A549 (cell line): Measurements from ENCODE around the gene RNASE7. TPM values are rescaled to one million over a fixed set of nuclear protein-coding genes. Genes with fewer than 3 reads are reported as not detected.

Source experiments
- ATAC-seq, 2 experiments: fragments of 200-7000 bp in 1 of 2; fragments of >200 bp in 1 of 2; cut with Nextera tagmentation in 1 of 2; cut with Tn5 transposase in 1 of 2; 3 replicates each; pipeline versions ENCODE4 v1.8.0 to v1.9.1; 2018 to 2020; ENCODE audit warnings: mild to moderate bottlenecking in 1 of 2, moderate library complexity in 1 of 2
- CTCF ChIA-PET: fragments of 300-600 bp; sonication (Branson Sonifier 250); formaldehyde crosslinking; extraction: SDS; loops from one replicate; lab custom pipeline; 2021; ENCODE audit warnings: antibody characterized with exemption, inconsistent platforms; lab: Yijun Ruan, JAX
- POLR2A ChIA-PET: fragments of 350-600 bp; formaldehyde crosslinking; extraction: SDS; loops from one replicate; lab custom pipeline; 2021; ENCODE audit warnings: antibody characterized with exemption, inconsistent platforms; lab: Yijun Ruan, JAX
- DNase-seq, 2 experiments: peaks; one replicate each; pipeline versions ENCODE4 v3.0.0 to v3.0.0-alpha.2; 2011 to 2016; ENCODE audit warnings: low read depth in 1 of 2, low spot score in 1 of 2
- FAIRE-seq: peaks from 2 replicates; lab custom pipeline; 2011; peaks lifted over from hg19 to GRCh38; lab: Jason Lieb, UNC
- H3K27ac ChIP-seq, 2 experiments: fragments of >200 bp; sonication (Bioruptor Twin); formaldehyde crosslinking; 3 replicates each; pipeline ENCODE4 v1.5.1; 2016 to 2017
- H3K4me1 ChIP-seq: fragments of >200 bp; sonication (Bioruptor Twin); formaldehyde crosslinking; 3 replicates; pipeline ENCODE4 v1.6.1; 2016
- H3K4me2 ChIP-seq: fragments of >200 bp; sonication (Bioruptor Twin); formaldehyde crosslinking; 3 replicates; pipeline ENCODE4 v1.6.1; 2016
- H3K4me3 ChIP-seq: fragments of >200 bp; sonication (Bioruptor Twin); formaldehyde crosslinking; 3 replicates; pipeline ENCODE4 v1.5.1; 2016
- H3K9me3 ChIP-seq: fragments of >200 bp; sonication (Bioruptor Twin); formaldehyde crosslinking; 3 replicates; pipeline ENCODE4 v1.6.1; 2016
- BHLHE40 ChIP-seq: IDR thresholded peaks from 2 replicates; pipeline ENCODE4 v1.6.1; 2012; ENCODE audit warnings: low read depth, low read length, inconsistent platforms
- CBX2 ChIP-seq: fragments of 200-600 bp; sonication (generic); IDR thresholded peaks from 2 replicates; pipeline ENCODE4 v1.6.1; 2016; ENCODE audit warnings: low read depth, mild to moderate bottlenecking, borderline replicate concordance
- CBX8 ChIP-seq: fragments of 200-600 bp; sonication (generic); IDR thresholded peaks from 2 replicates; pipeline ENCODE4 v1.6.1; 2016
- CEBPB ChIP-seq, 2 experiments: fragments of >200 bp in 1 of 2; sonication (Bioruptor Twin) in 1 of 2; formaldehyde crosslinking in 1 of 2; IDR thresholded peaks; 2 replicates each; pipeline ENCODE4 v1.6.1; 2012 to 2016
- EHF ChIP-seq: fragments of 250-450 bp; sonication (Bioruptor Pico); IDR thresholded peaks from 2 replicates; pipeline ENCODE4 v1.5.0; 2020; ENCODE audit warnings: mild to moderate bottlenecking
- EP300 ChIP-seq, 2 experiments: fragments of >200 bp; sonication (Bioruptor Twin); formaldehyde crosslinking; IDR thresholded peaks; 2 replicates in 1 of 2; 3 replicates in 1 of 2; pipeline ENCODE4 v1.6.1; 2016 to 2017
- HEYL ChIP-seq: fragments of 250-450 bp; sonication (Bioruptor Pico); IDR thresholded peaks from 2 replicates; pipeline ENCODE4 v1.8.0; 2021; ENCODE audit warnings: mild to moderate bottlenecking, moderate library complexity
- KDM1A ChIP-seq: fragments of 200-600 bp; sonication (generic); IDR thresholded peaks from 2 replicates; pipeline ENCODE4 v1.6.1; 2016; ENCODE audit warnings: low read depth, mild to moderate bottlenecking
- KDM5A ChIP-seq: fragments of 200-600 bp; sonication (generic); IDR thresholded peaks from 2 replicates; pipeline ENCODE4 v1.6.1; 2016; ENCODE audit warnings: antibody characterized with exemption, mild to moderate bottlenecking
- MAFK ChIP-seq: fragments of 450-650 bp; IDR thresholded peaks from 2 replicates; pipeline ENCODE4 v1.6.1; 2014; ENCODE audit not compliant: partially characterized antibody
- MAZ ChIP-seq: fragments of 150-350 bp; IDR thresholded peaks from 2 replicates; pipeline ENCODE4 v1.6.1; 2014; ENCODE audit warnings: antibody characterized with exemption, low read depth, low read length, borderline replicate concordance
- MYC ChIP-seq: IDR thresholded peaks from 2 replicates; pipeline ENCODE4 v1.6.1; 2012; ENCODE audit warnings: mild to moderate bottlenecking, inconsistent platforms, low read length, improper control_type of control experiment, borderline replicate concordance
- POLR2A ChIP-seq: IDR thresholded peaks from 2 replicates; pipeline ENCODE4 v1.6.1; 2012; ENCODE audit warnings: mild to moderate bottlenecking, low read length
- POLR2AphosphoS2 ChIP-seq: conservative IDR thresholded peaks from 2 replicates; pipeline ENCODE4 v1.6.1; 2012; ENCODE audit warnings: low read length, improper control_type of control experiment, inconsistent platforms
- RARB ChIP-seq: fragments of 250-450 bp; sonication (Bioruptor Pico); IDR thresholded peaks from 2 replicates; pipeline ENCODE4 v1.8.0; 2021; ENCODE audit warnings: mild to moderate bottlenecking, moderate library complexity
- RCOR1 ChIP-seq: fragments of 150-350 bp; IDR thresholded peaks from 2 replicates; pipeline ENCODE4 v1.6.1; 2014; ENCODE audit warnings: antibody characterized with exemption, low read length, low read depth
- RFX5 ChIP-seq: fragments of 450-650 bp; IDR thresholded peaks from 2 replicates; pipeline ENCODE4 v1.7.1; 2014; ENCODE audit warnings: antibody characterized with exemption, mild to moderate bottlenecking, moderate library complexity
- SMC3 ChIP-seq: fragments of >200 bp; sonication (Bioruptor Twin); formaldehyde crosslinking; IDR thresholded peaks from 3 replicates; pipeline ENCODE4 v1.6.1; 2018; ENCODE audit warnings: inconsistent platforms
- ZFP36 ChIP-seq: fragments of 450-650 bp; IDR thresholded peaks from 2 replicates; pipeline ENCODE4 v1.6.1; 2014; ENCODE audit warnings: borderline replicate concordance; ENCODE audit not compliant: partially characterized antibody
- ZSCAN20 ChIP-seq: fragments of 250-450 bp; sonication (Bioruptor Pico); IDR thresholded peaks from 2 replicates; pipeline ENCODE4 v1.8.0; 2022; ENCODE audit warnings: mild to moderate bottlenecking, moderate library complexity
- WGBS: methylation state at CpG from one replicate; pipeline ENCODE4 v1.1.6; 2017; ENCODE audit errors: missing lambda C conversion rate; 5-methylcytosine and 5-hydroxymethylcytosine counted together
- polyA plus RNA-seq, 4 experiments: library from polyadenylated mRNA; depleted of rRNA in 3 of 4; stranded (reverse); fragments of >200 nt; fragmentation: RNase III in 1 of 4; extraction: RNeasy Plus Mini Kit Qiagen cat#74134 plus additional on column Dnase treatment in 1 of 4; gene quantifications; 2 replicates in 3 of 4; 3 replicates in 1 of 4; pipeline ENCODE4 v1.2.3, GENCODE V29; 2011 to 2017
- TF ChIP-seq, protein P1 (sequence below): fragments of >200 bp; sonication (Bioruptor Twin); formaldehyde crosslinking; IDR thresholded peaks from 3 replicates; pipeline ENCODE4 v1.5.1; 2016
- TF ChIP-seq, protein P2 (sequence below): fragments of 200-600 bp; sonication (generic); IDR thresholded peaks from 2 replicates; pipeline ENCODE4 v1.6.1; 2016; ENCODE audit warnings: antibody characterized with exemption, mild to moderate bottlenecking, moderate library complexity

The RNASE7 gene
- polyA plus RNA-seq, 2 of the 4 experiments (the other 2 are of a cell fraction): not detected

DNA sequence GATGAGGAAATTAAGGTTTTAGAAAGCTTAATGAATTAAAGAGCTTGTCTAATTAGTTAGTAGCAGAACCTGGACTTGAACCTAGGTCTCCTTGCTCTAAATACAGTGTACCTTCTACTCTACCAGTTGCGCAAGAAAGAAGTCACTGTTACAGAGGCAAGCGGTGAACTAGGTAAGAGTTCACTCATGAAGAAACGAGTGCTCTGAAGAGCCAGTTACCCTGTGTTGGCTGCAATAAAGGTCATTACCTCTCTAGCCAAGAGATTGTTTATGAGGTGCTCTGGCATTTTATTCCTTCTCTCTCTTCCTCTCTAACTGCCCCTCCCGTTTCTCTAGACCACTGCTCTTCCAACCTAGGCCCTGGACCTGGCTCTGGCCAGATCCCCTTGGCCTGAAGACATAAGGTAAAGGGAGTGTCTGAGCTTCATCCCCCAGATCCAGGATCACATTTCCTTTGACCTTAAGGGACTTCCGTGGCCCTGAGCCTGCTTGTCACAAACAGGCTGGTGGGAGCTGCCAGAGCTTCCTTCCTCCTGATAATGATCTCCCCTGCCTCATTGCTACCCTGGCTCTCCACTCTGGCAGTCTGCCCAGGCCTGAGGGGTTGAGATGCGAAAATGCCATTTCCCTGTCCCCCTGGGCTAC, 1.9 kb downstream of the RNASE7 start:
- POLR2A ChIA-PET: no interaction called here
- 57% methylated on average over 6 of the region's 6 CpGs for WGBS
- CTCF ChIA-PET: interaction anchor here (0.8 to 7.3 kb wide), 8 partner anchors 13 to 73 kb away, joined by 3 to 323 read pairs (median 8); partner anchors contain the start of genes ARHGEF40 and NDRG2
- no peaks in the 10 kb centered on the region for H3K4me1 ChIP-seq
- no peak overlapping the region for H3K4me3 ChIP-seq
- no peak for DNase-seq
- no peak for FAIRE-seq
- no peak overlapping the region for H3K4me2 ChIP-seq
- H3K9me3 ChIP-seq: no peaks in the 10 kb centered on the region
- ATAC-seq: no peak
- TF ChIP-seq MAZ (no peak), EHF (CRISPR knock-in tag) (no peak), MAFK (no peak), CEBPB (IDR thresholded peaks at IDR 0.05) (peak; percentile 14 to 53; a peak in 3 of 4 replicates)
- H3K27ac ChIP-seq: no peak overlapping the region

GRCh38 chr14:21047378-21047781, 5.2 kb downstream of the RNASE7 start:
- no peak overlapping the region for H3K27ac ChIP-seq
- H3K4me1 ChIP-seq: no peaks in the 10 kb centered on the region
- H3K4me3 ChIP-seq: no peak overlapping the region
- CTCF ChIA-PET: interaction anchor here (1.0 to 6.8 kb wide), 9 partner anchors 11 to 350 kb away, joined by 3 to 44 read pairs (median 7); partner anchors contain the start of genes ARHGEF40, RNASE13 and RNASE8
- 52% methylated on average over 2 of the region's 2 CpGs for WGBS
- POLR2A ChIA-PET: no interaction called here
- DNase-seq (no peak), ATAC-seq (no peak), FAIRE-seq (no peak)
- TF ChIP-seq CBX2 (no peak), EP300 (IDR thresholded peaks at IDR 0.05) (no peak), MYC (no peak), RFX5 (no peak), SMC3 (no peak), ZFP36 (no peak), EHF (CRISPR knock-in tag) (no peak), POLR2A (no peak), ZSCAN20 (no peak), KDM1A (no peak), HEYL (CRISPR knock-in tag) (no peak), BHLHE40 (no peak), MAFK (no peak), KDM5A (no peak)
- no peaks in the 10 kb centered on the region for H3K9me3 ChIP-seq
- no peak overlapping the region for H3K4me2 ChIP-seq

GRCh38 chr14:21048638-21049037, 6.5 kb downstream of the RNASE7 start:
- DNase-seq (no peak), ATAC-seq (no peak), FAIRE-seq (no peak)
- no peaks in the 10 kb centered on the region for H3K9me3 ChIP-seq
- POLR2A ChIA-PET: no interaction called here
- H3K27ac ChIP-seq: no peak overlapping the region
- no peak overlapping the region for H3K4me3 ChIP-seq
- TF ChIP-seq POLR2AphosphoS2 (no peak), CBX8 (no peak), RCOR1 (no peak), HEYL (CRISPR knock-in tag) (no peak), RARB (CRISPR knock-in tag) (no peak)
- TF ChIP-seq, protein P1, sequence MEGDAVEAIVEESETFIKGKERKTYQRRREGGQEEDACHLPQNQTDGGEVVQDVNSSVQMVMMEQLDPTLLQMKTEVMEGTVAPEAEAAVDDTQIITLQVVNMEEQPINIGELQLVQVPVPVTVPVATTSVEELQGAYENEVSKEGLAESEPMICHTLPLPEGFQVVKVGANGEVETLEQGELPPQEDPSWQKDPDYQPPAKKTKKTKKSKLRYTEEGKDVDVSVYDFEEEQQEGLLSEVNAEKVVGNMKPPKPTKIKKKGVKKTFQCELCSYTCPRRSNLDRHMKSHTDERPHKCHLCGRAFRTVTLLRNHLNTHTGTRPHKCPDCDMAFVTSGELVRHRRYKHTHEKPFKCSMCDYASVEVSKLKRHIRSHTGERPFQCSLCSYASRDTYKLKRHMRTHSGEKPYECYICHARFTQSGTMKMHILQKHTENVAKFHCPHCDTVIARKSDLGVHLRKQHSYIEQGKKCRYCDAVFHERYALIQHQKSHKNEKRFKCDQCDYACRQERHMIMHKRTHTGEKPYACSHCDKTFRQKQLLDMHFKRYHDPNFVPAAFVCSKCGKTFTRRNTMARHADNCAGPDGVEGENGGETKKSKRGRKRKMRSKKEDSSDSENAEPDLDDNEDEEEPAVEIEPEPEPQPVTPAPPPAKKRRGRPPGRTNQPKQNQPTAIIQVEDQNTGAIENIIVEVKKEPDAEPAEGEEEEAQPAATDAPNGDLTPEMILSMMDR: no peak
- TF ChIP-seq, protein P2, sequence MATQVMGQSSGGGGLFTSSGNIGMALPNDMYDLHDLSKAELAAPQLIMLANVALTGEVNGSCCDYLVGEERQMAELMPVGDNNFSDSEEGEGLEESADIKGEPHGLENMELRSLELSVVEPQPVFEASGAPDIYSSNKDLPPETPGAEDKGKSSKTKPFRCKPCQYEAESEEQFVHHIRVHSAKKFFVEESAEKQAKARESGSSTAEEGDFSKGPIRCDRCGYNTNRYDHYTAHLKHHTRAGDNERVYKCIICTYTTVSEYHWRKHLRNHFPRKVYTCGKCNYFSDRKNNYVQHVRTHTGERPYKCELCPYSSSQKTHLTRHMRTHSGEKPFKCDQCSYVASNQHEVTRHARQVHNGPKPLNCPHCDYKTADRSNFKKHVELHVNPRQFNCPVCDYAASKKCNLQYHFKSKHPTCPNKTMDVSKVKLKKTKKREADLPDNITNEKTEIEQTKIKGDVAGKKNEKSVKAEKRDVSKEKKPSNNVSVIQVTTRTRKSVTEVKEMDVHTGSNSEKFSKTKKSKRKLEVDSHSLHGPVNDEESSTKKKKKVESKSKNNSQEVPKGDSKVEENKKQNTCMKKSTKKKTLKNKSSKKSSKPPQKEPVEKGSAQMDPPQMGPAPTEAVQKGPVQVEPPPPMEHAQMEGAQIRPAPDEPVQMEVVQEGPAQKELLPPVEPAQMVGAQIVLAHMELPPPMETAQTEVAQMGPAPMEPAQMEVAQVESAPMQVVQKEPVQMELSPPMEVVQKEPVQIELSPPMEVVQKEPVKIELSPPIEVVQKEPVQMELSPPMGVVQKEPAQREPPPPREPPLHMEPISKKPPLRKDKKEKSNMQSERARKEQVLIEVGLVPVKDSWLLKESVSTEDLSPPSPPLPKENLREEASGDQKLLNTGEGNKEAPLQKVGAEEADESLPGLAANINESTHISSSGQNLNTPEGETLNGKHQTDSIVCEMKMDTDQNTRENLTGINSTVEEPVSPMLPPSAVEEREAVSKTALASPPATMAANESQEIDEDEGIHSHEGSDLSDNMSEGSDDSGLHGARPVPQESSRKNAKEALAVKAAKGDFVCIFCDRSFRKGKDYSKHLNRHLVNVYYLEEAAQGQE: no peak
- no peaks in the 10 kb centered on the region for H3K4me1 ChIP-seq
- WGBS: 80% methylated on average over 2 of the region's 2 CpGs
- H3K4me2 ChIP-seq: no peak overlapping the region
- CTCF ChIA-PET: interaction anchor here (1.0 to 6.8 kb wide), 10 partner anchors 9 to 352 kb away, joined by 3 to 44 read pairs (median 10); partner anchors contain the start of genes ARHGEF40 and RNASE8
